HEK293T (cell line): ENCODE measurements around the gene PDE10A.
"Not testable (repeated sequence)": the region's sequence is repeated elsewhere in the genome, so short reads cannot be mapped to it uniquely, and the experiment has no call there.

Experiments
- CTCF ChIA-PET: fragments of 350-600 bp; formaldehyde crosslinking; extraction: SDS; loops from one replicate; lab custom pipeline; 2021; ENCODE audit warnings: antibody characterized with exemption, inconsistent platforms; lab: Yijun Ruan, JAX
- POLR2A ChIA-PET: fragments of 350-600 bp; formaldehyde crosslinking; extraction: SDS; loops from one replicate; lab custom pipeline; 2020; ENCODE audit warnings: antibody characterized with exemption, inconsistent platforms; lab: Yijun Ruan, JAX
- DNase-seq: peaks from one replicate; pipeline ENCODE4 v3.0.0; 2012; ENCODE audit warnings: mixed read lengths; ENCODE audit errors: extremely low spot score
- ARNT ChIP-seq: fragments of 450-650 bp; IDR thresholded peaks from 2 replicates; pipeline ENCODE4 v1.6.1; 2017; ENCODE audit warnings: mild to moderate bottlenecking
- BHLHE40 ChIP-seq: fragments of 450-650 bp; IDR thresholded peaks from 2 replicates; pipeline ENCODE4 v1.6.1; 2016; ENCODE audit warnings: mild to moderate bottlenecking, moderate library complexity, borderline replicate concordance
- CTBP1 ChIP-seq: fragments of 450-650 bp; IDR thresholded peaks from 2 replicates; pipeline ENCODE4 v1.6.1; 2016; ENCODE audit warnings: borderline replicate concordance
- ELF4 ChIP-seq: fragments of 450-650 bp; IDR thresholded peaks from 2 replicates; pipeline ENCODE4 v1.6.1; 2017; ENCODE audit warnings: antibody characterized with exemption
- FOXA1 ChIP-seq: fragments of 450-650 bp; IDR thresholded peaks from 2 replicates; pipeline ENCODE4 v1.6.1; 2016; ENCODE audit warnings: mild to moderate bottlenecking
- FOXK2 ChIP-seq: fragments of 450-650 bp; IDR thresholded peaks from 2 replicates; pipeline ENCODE4 v1.6.1; 2016; ENCODE audit warnings: mild to moderate bottlenecking
- FOXM1 ChIP-seq: fragments of 450-650 bp; IDR thresholded peaks from 2 replicates; pipeline ENCODE4 v1.6.1; 2017; ENCODE audit warnings: mild to moderate bottlenecking, borderline replicate concordance
- HDGF ChIP-seq: fragments of 450-650 bp; IDR thresholded peaks from 2 replicates; pipeline ENCODE4 v1.6.1; 2017; ENCODE audit warnings: antibody characterized with exemption, borderline replicate concordance
- L3MBTL2 ChIP-seq: fragments of 450-650 bp; conservative IDR thresholded peaks from 2 replicates; pipeline ENCODE4 v1.6.1; 2016; ENCODE audit warnings: mild to moderate bottlenecking
- LEF1 ChIP-seq: fragments of 450-650 bp; IDR thresholded peaks from 2 replicates; pipeline ENCODE4 v1.6.1; 2017; ENCODE audit warnings: mild to moderate bottlenecking, borderline replicate concordance
- NFRKB ChIP-seq: fragments of 450-650 bp; IDR thresholded peaks from 2 replicates; pipeline ENCODE4 v1.6.1; 2016; ENCODE audit warnings: mild to moderate bottlenecking, moderate library complexity
- SP1 ChIP-seq: fragments of 450-650 bp; IDR thresholded peaks from 2 replicates; pipeline ENCODE4 v1.6.1; 2017
- SUZ12 ChIP-seq: fragments of 450-650 bp; IDR thresholded peaks from 2 replicates; pipeline ENCODE4 v1.6.1; 2016; ENCODE audit warnings: mild to moderate bottlenecking
- TARDBP ChIP-seq: fragments of 450-650 bp; IDR thresholded peaks from 2 replicates; pipeline ENCODE4 v1.6.1; 2016
- ZNF384 ChIP-seq: fragments of 450-650 bp; IDR thresholded peaks from 2 replicates; pipeline ENCODE4 v1.6.1; 2016
- TF ChIP-seq, protein P1 (sequence below): fragments of 450-650 bp; IDR thresholded peaks from 2 replicates; pipeline ENCODE4 v1.6.1; 2016

PDE10A gene

DNA sequence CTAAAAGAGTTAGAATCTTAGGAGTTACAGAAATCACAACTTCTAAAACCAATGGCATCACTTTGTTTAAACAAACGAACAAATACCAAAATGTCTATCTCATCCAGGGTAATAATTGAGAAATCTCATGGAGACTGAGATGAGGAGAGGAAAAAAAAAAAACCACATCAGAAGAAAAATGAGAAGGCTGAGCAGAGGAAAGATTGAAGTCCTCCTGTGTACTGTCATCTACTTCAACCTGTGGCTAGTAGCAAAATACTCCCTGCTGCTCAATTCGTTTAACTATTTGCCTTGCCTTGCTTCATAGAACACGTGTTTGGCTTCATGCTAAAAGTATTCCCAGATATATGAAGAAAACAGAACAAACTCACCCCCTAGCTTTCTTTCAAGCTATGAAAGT is 143.7 kb downstream of the PDE10A start:
- no peak for DNase-seq
- CTCF ChIA-PET, result no interaction called here
- POLR2A ChIA-PET, result no interaction called here
- TF ChIP-seq CTBP1 (no peak), SP1 (no peak), L3MBTL2 (no peak), NFRKB (no peak), ARNT (no peak), HDGF (no peak), FOXM1 (no peak), SUZ12 (no peak), ELF4 (no peak), LEF1 (no peak), TARDBP (no peak), FOXK2 (no peak), ZNF384 (no peak), FOXA1 (no peak), BHLHE40 (no peak)
- TF ChIP-seq, protein P1, sequence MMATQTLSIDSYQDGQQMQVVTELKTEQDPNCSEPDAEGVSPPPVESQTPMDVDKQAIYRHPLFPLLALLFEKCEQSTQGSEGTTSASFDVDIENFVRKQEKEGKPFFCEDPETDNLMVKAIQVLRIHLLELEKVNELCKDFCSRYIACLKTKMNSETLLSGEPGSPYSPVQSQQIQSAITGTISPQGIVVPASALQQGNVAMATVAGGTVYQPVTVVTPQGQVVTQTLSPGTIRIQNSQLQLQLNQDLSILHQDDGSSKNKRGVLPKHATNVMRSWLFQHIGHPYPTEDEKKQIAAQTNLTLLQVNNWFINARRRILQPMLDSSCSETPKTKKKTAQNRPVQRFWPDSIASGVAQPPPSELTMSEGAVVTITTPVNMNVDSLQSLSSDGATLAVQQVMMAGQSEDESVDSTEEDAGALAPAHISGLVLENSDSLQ, result no peak

DNA sequence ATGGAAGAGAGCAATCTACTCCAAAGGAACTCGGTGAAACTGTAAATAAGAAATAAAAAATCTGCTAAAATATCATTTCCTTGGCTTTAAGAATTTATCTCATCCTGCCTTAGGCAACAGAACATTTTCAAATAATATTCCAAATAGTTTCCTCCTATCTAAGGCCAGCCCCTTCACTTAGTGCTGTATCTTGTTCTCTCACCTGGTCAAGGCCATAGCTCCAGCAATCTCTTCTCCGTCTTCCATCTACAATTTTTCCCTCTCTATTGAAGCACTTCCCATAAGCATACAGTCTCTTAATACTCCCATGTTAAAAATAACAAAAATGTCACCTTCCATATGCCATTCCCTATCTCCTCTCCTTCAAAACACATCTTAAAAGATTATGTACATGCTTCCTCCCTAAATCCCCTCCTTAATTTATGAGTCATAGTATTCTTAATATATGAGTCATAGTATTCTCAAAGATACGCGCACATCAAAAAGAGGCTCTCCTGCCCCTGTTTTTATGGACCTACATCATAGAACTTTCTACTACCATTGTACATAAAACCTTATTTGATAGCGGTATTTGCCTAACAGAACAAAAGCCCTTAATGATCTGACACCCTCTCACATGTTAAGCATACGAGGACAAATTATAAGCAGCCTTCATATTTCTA is 146.9 kb downstream of the PDE10A start:
- CTCF ChIA-PET, result no interaction called here
- TF ChIP-seq BHLHE40 (no peak), SUZ12 (no peak), FOXA1 (no peak), HDGF (no peak), FOXK2 (no peak), CTBP1 (no peak), ELF4 (no peak), L3MBTL2 (no peak), NFRKB (no peak), ZNF384 (no peak), SP1 (no peak), ARNT (no peak), TARDBP (no peak), FOXM1 (no peak), LEF1 (no peak)
- TF ChIP-seq, protein P1, result no peak
- POLR2A ChIA-PET, result no interaction called here
- no peak for DNase-seq

DNA sequence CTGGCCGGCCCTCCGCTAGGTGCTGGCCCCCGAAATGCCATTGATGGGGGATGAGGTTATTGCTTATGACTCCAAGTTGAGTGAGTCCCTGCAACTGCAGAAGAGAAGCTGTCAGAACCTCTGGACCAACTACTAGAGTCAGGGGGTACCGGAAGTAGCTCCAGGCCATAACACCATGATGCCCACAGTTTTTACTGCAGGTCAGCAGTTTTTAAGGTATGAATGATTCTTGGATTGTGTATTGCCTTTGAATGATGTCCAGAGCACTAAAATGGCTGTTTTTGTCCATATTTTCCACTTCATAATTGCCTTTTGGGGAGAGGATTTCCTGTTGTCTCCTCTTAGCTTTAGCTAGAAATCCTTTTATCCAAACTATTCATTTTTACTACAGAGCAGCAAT is 148.4 kb downstream of the PDE10A start:
- ChIA-PET POLR2A (no interaction called here), CTCF (interaction anchor here (0.9 kb wide), 1 partner anchor 10 kb away, joined by 3 read pairs; no protein-coding TSS in a partner anchor)
- TF ChIP-seq SUZ12 (no peak), SP1 (no peak), FOXK2 (no peak), LEF1 (no peak), BHLHE40 (no peak), ELF4 (no peak), L3MBTL2 (no peak), HDGF (no peak), NFRKB (no peak), CTBP1 (no peak)
- TF ChIP-seq, protein P1, result no peak
- DNase-seq, result no peak

DNA sequence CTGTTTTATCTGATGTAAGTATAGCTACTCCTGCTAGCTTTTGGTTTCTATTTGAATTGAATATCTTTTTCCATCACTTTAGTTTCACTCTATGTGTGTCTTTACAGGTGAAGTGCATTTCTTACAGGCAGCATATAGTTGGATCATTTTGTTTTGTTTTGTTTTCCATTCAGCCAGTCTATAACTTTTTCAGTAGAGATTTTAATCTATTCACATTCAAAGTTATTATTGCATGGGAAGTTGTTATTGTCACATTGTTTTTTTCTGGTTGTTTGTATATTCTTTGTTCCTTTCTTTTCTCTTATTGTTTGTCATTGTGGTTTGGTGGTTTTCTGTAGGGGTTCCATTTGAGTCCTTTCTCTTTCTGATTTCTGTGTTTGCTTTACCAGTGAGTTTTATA is 151.2 kb downstream of the PDE10A start:
- DNase-seq, result no peak
- CTCF ChIA-PET, result no interaction called here
- TF ChIP-seq FOXA1 (no peak), SP1 (no peak), TARDBP (no peak)
- POLR2A ChIA-PET, result no interaction called here

DNA sequence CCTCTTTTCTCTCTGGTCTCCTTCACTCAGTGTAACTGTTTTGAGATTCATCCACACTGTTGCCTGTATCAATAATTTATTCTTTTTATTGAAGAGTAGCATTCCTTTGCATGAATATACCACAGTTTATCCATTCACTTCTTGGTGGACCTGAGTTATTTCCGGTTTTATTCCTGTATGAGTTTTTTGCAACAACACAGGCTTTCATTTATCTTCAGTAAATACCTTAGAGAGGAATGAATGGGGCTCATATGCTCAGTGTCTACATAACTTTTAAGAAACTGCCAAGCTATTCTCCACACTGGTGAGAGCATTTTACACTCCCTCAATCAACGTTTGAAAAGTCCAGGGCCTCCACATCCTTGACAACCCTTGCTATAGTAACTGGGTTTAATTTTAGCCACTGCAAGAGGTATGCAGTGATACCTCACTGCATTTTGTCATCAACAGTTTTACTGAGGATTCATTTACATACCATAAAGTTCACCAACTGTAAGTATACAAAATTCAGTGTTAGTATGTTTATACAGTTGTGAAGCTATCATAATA is 154.6 kb downstream of the PDE10A start:
- no peak for DNase-seq
- TF ChIP-seq NFRKB (no peak), ZNF384 (no peak), BHLHE40 (no peak)
- CTCF ChIA-PET, result no interaction called here
- POLR2A ChIA-PET, result no interaction called here

DNA sequence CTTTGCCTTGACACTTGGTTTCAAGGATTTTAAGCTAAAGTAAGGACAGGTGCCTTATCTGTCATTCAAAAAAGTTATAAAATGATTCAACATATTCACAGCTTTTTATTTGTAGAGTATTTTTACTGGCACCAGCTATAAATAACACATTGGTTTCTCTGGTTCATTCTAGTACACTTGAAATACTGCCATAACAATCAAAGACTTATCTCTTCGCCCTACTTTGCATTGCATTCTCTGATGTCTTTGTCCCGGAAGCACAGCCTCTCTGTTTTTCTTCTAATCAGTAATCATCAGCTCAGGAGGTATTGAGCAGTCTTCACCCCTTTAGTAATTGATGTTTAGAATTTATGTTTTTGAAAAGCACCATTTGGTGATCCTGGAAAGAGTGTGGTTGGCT is 156.4 kb downstream of the PDE10A start:
- CTCF ChIA-PET, result no interaction called here
- DNase-seq, result no peak
- TF ChIP-seq HDGF, result no peak
- POLR2A ChIA-PET, result no interaction called here

DNA sequence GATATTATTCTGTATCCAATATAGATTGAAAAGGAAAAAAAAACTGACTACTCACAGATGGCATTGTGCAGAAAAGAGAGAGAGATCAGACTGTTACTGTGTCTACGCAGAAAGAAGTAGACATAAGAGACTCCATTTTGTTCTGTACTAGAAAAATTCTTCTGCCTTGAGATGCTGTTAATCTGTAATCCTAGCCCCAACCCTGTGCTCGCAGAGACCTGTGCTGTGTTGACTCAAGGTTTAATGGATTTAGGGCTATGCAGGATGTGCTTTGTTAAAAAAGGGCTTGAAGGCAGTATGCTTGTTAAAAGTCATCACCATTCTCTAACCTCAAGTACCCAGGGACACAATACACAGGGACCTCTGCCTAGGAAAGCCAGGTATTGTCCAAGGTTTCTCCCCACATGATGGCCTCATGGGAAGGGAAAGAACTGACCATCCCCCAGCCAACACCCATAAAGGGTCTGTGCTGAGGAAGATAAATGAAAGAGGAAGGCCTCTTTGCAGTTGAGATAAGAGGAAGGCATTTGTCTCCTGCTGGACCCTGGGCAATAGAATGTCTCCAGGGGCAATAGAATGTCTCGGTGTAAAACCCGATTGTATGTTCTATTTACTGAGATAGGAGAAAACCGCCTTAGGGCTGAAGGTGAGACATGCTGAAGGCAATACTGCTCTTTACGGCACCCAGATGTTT is 162.7 kb downstream of the PDE10A start:
- CTCF ChIA-PET, DNase-seq: not testable (repeated sequence)

More for the DNA sequence above, 162.7 kb downstream of the PDE10A start:
- POLR2A ChIA-PET, result not testable (repeated sequence)
